ENCODE results near the gene TRPV2. TPM values are rescaled to one million over a fixed set of nuclear protein-coding genes. Genes with fewer than 3 reads are reported as not detected.
"Not testable (repeated sequence)": the region's sequence is repeated elsewhere in the genome, so short reads cannot be mapped to it uniquely, and the experiment has no call there.

Gene TRPV2
- total RNA-seq, 2 donors from 2014 or later = 7.1 to 11.0 TPM

DNA sequence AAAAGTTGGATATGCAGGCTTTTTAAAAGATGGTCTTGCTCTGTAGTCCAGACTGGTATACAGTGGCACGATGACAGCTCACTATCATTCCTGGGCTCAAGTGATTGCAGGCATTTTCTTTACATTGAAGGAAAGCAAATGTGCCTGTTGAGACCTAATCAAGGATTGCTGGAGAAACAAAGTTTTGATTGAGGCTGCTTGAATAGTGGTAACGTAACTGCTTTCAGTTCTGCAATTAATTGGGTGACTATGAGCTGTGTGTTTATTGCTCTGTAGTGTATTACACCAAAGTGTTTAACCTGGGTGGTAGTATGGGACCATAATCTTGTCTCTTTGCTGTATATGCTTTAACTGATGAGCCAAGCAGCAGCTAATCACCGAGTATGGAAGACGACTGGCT is 32.2 kb upstream of the TRPV2 start:
- no peak for DNase-seq (ENCODE audit: low spot score)
- H3K4me1 ChIP-seq (replicated peaks) = peaks cover 2% of the 10 kb centered on the region
- TF ChIP-seq POLR2A (IDR thresholded peaks at IDR 0.05) (no peak), POLR2AphosphoS5 (IDR thresholded peaks at IDR 0.05) (no peak)
- TF ChIP-seq, protein P1, sequence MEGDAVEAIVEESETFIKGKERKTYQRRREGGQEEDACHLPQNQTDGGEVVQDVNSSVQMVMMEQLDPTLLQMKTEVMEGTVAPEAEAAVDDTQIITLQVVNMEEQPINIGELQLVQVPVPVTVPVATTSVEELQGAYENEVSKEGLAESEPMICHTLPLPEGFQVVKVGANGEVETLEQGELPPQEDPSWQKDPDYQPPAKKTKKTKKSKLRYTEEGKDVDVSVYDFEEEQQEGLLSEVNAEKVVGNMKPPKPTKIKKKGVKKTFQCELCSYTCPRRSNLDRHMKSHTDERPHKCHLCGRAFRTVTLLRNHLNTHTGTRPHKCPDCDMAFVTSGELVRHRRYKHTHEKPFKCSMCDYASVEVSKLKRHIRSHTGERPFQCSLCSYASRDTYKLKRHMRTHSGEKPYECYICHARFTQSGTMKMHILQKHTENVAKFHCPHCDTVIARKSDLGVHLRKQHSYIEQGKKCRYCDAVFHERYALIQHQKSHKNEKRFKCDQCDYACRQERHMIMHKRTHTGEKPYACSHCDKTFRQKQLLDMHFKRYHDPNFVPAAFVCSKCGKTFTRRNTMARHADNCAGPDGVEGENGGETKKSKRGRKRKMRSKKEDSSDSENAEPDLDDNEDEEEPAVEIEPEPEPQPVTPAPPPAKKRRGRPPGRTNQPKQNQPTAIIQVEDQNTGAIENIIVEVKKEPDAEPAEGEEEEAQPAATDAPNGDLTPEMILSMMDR (IDR thresholded peaks at IDR 0.05) = no peak
- 38% methylated on average over 4 of the region's 4 CpGs for WGBS
- peak overlapping the region in 1 of 2 donors; percentile 11 for H3K27ac ChIP-seq
- no peaks in the 10 kb centered on the region for H3K36me3 ChIP-seq
- no peaks in the 10 kb centered on the region for H3K9me3 ChIP-seq
- H3K27me3 ChIP-seq (replicated peaks; ENCODE audit: insufficient read depth) = no peaks in the 10 kb centered on the region
- intact Hi-C loops (cut with DNase I) = no loop called here
- H3K4me3 ChIP-seq = no peak overlapping the region

DNA sequence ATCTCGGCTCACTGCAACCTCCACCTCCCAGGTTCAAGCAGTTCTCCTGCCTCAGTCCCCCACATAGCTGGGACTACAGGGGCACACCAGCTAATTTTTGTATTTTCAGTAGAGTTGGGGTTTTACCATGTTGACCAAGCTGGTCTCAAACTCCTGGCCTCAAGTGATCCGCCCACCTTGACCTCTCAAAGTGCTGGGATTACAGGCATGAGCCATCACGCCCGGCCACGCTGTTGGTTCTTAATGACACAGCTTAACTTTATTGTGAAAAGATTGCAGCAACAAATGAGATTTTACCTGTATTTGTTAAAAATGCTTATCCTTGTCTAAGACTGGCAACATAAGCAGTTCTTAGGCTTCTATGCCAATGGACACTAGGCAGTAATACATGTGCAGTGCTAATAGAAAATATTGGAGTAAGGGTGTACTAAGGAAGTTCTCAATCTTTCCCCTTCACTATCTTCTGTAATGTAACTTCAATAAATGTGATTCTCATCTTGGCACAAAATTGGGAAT is 31.5 kb upstream of the TRPV2 start:
- Histone ChIP-seq H3K27ac (no peak overlapping the region), H3K4me3 (no peak overlapping the region)
- WGBS = 54% methylated on average over 5 of the region's 5 CpGs

DNA sequence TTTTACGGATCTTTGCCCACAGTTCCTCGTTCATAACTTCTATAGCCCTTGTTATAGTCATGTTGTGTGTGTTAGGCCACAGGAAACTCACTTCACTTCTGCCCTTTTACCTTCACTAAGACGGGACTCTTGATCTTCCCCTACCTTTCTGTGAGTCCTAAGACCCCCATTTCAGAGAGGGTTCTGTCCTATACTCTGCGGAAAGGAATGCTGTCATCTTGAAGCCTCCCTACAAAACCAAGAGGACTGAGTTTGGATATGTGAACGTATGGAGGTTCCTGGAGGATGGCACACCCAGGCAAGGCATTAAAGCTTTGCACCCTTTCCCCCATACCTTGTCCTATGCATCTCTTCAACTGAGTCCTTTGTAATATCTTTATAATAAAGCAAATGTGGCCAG is 30.8 kb upstream of the TRPV2 start:
- 73% methylated on average over 5 of the region's 5 CpGs for WGBS
- intact Hi-C loops (cut with DNase I) = no loop called here
- TF ChIP-seq POLR2AphosphoS5 (IDR thresholded peaks at IDR 0.05) = no peak
- TF ChIP-seq, protein P1 (IDR thresholded peaks at IDR 0.05) = no peak
- no peak for TF ChIP-seq POLR2A (IDR thresholded peaks at IDR 0.05)
- no peak for DNase-seq (ENCODE audit: low spot score)
- Histone ChIP-seq H3K27me3 (replicated peaks; ENCODE audit: insufficient read depth) (no peaks in the 10 kb centered on the region), H3K4me1 (replicated peaks) (peaks cover 2% of the 10 kb centered on the region), H3K9me3 (no peaks in the 10 kb centered on the region), H3K4me3 (no peak overlapping the region), H3K27ac (no peak overlapping the region), H3K36me3 (no peaks in the 10 kb centered on the region)

More for the DNA sequence above, 31.5 kb upstream of the TRPV2 start:
- Histone ChIP-seq H3K4me1 (replicated peaks) (peaks cover 2% of the 10 kb centered on the region), H3K27me3 (replicated peaks; ENCODE audit: insufficient read depth) (no peaks in the 10 kb centered on the region), H3K9me3 (no peaks in the 10 kb centered on the region), H3K36me3 (no peaks in the 10 kb centered on the region)
- no peak for DNase-seq (ENCODE audit: low spot score)
- intact Hi-C loops (cut with DNase I) = no loop called here
- TF ChIP-seq POLR2AphosphoS5 (IDR thresholded peaks at IDR 0.05) = no peak
- no peak for TF ChIP-seq POLR2A (IDR thresholded peaks at IDR 0.05)
- TF ChIP-seq, protein P1 (IDR thresholded peaks at IDR 0.05) = no peak

DNA sequence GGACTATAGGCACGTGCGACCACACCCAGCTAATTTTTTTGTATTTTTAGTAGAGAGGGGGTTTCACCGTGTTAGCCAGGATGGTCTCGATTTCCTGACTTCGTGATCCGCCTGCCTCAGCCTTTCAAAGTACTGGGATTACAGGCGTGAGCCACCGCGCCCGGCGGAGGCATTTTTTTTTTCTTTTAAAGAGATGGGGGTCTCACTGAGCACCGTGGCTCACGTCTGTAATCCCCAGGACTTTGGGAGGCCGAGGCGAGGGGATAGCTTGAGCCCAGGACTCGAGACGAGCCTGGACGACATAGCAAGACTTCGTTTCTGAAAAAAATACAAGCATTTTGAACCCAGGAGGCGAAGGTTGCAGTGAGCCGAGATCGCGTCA is 29.3 kb upstream of the TRPV2 start:
- H3K4me3 ChIP-seq = peak overlapping the region in 1 of 2 donors; percentile 20
- H3K9me3 ChIP-seq; intact Hi-C loops (cut with DNase I); H3K27ac ChIP-seq; H3K27me3 ChIP-seq (replicated peaks; ENCODE audit: insufficient read depth); H3K4me1 ChIP-seq (replicated peaks); DNase-seq (ENCODE audit: low spot score); H3K36me3 ChIP-seq: not testable (repeated sequence)
- 40% methylated on average over 23 of the region's 23 CpGs for WGBS

DNA sequence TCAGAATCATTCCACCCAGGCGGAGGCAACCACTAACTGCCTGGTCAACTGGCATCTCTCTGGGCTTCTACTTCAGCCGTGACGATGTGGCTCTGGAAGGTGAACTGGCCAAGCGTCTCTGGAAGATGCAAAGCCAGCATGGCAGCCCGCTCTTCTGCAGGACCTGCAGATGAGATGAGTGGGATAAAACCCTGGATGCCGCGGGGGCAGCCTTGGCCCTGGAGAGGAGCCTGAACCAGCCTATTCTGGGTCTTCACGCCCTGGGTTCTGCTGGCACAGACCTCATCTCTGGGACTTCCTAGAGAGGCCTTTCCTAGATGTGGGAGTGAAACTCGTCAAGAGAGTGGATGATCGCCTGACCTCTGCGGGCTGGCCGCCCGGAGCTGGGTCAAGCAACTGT is 23.9 kb upstream of the TRPV2 start:
- Histone ChIP-seq H3K9me3 (no peaks in the 10 kb centered on the region), H3K27me3 (replicated peaks; ENCODE audit: insufficient read depth) (no peaks in the 10 kb centered on the region), H3K27ac (no peak overlapping the region), H3K4me1 (replicated peaks) (no peaks in the 10 kb centered on the region), H3K36me3 (no peaks in the 10 kb centered on the region), H3K4me3 (no peak overlapping the region)
- intact Hi-C loops (cut with DNase I) = no loop called here
- over 99% methylated on average over 13 of the region's 13 CpGs for whole genome bisulfite sequencing
- DNase-seq (ENCODE audit: low spot score) = no peak
- TF ChIP-seq, protein P1 (IDR thresholded peaks at IDR 0.05) = no peak
- TF ChIP-seq POLR2A (IDR thresholded peaks at IDR 0.05) = no peak
- TF ChIP-seq POLR2AphosphoS5 (IDR thresholded peaks at IDR 0.05) = no peak

DNA sequence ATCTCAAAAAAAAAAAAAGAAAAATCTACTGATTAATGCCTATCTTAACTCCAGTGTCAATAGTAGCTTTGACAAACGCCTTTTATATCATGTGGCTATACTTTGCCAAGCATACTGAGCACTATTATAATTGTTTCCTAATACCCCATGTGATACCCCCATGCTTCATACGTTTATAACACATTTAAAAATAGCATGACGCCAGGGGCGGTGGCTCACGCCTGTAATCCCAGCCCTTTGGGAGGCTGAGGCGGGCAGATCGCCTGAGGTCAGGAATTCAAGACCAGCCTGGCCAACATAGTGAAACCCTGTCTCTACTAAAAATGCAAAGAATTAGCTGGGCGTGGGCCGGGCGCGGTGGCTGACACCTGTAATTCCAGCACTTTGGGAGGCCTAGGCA is 22.9 kb upstream of the TRPV2 start:
- intact Hi-C loops (cut with DNase I) = not testable (repeated sequence)

DNA sequence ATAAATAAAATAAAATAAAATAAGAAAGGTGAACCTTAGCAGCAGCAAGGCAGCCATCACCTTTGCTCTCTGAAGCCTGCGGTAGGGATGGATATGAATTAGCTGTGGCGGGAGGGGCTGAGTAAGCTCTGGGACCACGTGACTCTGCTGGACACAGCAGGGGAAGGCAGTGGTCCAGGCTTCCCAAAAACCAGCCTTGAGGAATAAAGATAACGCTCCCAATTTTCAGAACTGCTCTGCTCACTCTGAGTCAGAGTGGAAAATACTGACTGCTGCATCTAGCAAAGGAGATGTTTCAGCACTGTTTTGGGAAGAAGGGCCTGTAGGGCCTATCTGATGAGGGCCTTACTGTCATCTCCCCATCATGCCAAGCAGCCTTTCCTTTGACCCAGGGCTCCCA is 19.5 kb upstream of the TRPV2 start:
- DNase-seq (ENCODE audit: low spot score); H3K36me3 ChIP-seq; H3K9me3 ChIP-seq; H3K4me1 ChIP-seq (replicated peaks); H3K27me3 ChIP-seq (replicated peaks; ENCODE audit: insufficient read depth); H3K27ac ChIP-seq; H3K4me3 ChIP-seq; intact Hi-C loops (cut with DNase I): not testable (repeated sequence)
- 63% methylated on average over 4 of the region's 4 CpGs for WGBS

More for the DNA sequence above, 22.9 kb upstream of the TRPV2 start:
- not testable (repeated sequence) for H3K27me3 ChIP-seq (replicated peaks; ENCODE audit: insufficient read depth); H3K36me3 ChIP-seq; H3K9me3 ChIP-seq; H3K4me1 ChIP-seq (replicated peaks); H3K27ac ChIP-seq; H3K4me3 ChIP-seq; DNase-seq (ENCODE audit: low spot score)
- WGBS = 94% methylated on average over 11 of the region's 11 CpGs

DNA sequence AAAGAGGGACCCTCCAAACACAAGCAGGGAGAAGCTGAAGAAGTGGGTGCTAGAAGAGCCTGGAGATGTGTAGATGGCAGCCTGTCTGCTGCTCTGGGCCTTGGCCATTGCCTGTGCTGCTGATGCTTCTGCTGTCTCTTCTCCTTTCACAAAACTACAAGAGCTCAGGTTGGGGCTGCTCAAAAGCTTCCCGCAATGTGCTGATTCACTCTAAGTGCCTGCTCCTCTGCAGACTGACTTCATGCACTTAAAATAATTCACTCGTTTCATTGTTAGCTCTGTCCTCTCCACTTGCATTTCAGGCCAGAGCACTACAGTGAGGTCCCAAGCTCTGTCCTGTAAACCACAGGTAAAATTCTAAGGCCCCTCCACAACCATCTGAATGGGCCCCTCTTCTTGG is 18.7 kb upstream of the TRPV2 start:
- H3K4me1 ChIP-seq (replicated peaks); H3K9me3 ChIP-seq; H3K36me3 ChIP-seq; H3K27ac ChIP-seq; H3K27me3 ChIP-seq (replicated peaks; ENCODE audit: insufficient read depth); DNase-seq (ENCODE audit: low spot score); H3K4me3 ChIP-seq; intact Hi-C loops (cut with DNase I): not testable (repeated sequence)
- 59% methylated on average over 2 of the region's 2 CpGs for WGBS
